Measurements from ENCODE around the gene UPK1B. TPM values are rescaled to one million over a fixed set of nuclear protein-coding genes. Genes with fewer than 3 reads are reported as not detected.

Gene UPK1B
- total RNA-seq, 1 experiment from 2014 or later, result 26.9 TPM

DNA sequence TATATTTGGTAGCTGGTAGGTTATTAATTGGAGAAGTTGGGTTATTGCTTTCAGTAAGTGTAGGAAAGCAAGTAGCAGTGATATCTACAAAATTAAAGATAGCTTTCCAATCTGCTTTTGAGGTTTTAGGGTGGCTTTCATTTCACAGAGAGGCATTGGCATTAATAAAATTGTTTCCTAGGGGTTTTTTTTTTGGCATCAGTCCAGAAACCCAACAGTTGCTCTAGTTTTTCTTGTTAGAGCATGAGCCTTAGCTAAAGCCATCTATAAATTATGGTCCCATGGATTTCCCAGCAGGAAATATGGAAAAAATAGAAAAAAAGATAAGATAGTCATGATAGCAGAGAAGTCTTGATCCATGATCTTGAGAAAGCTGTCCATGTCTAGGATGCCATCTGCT, 70.3 kb downstream of the UPK1B start:
- Mint-ChIP-seq H3K4me1 (ENCODE audit: low read depth, unreplicated experiment) (no peaks in the 10 kb centered on the region), H3K9me3 (ENCODE audit: low read depth, unreplicated experiment) (no peaks in the 10 kb centered on the region), H3K27ac (ENCODE audit: unreplicated experiment) (no peak overlapping the region), H3K36me3 (ENCODE audit: insufficient read depth, unreplicated experiment) (peaks cover 17% of the 10 kb centered on the region), H3K27me3 (ENCODE audit: unreplicated experiment) (no peaks in the 10 kb centered on the region), H3K4me3 (ENCODE audit: low read depth, unreplicated experiment) (no peak overlapping the region)
- CTCF ChIA-PET, result interaction anchor here (0.5 to 0.7 kb wide), 3 partner anchors 30 to 855 kb away, joined by 3 to 4 read pairs (median 3); no protein-coding TSS in a partner anchor
- no TSS peak for BruUV-seq (replicated peaks)
- no peak for TF ChIP-seq CTCF (IDR thresholded peaks at IDR 0.05; ENCODE audit: unreplicated experiment)
- no peak for DNase-seq
- intact Hi-C loops (cut with micrococcal nuclease; ENCODE audit: unreplicated experiment), result loop anchor here (5.0 kb wide), 1 partner anchor 206 kb away; no protein-coding TSS in a partner anchor

DNA sequence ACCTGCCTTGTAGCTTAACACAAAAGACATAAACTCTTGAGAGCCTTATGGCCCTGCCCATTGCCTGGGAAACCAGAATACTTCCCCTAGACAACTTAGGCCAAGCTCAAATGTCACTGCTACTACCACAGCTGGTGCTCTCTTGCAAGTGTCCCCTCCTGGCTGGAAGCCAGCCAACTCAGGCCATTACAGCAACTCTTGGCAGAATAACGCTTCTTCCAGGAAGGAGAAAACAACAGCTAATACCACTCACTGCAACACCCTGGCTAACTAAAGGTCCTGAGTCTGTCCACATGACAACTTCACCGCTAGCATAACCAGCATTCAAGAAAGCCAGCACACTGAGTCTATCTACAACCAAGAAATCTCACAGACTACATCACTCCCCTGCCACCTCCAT, 72.4 kb downstream of the UPK1B start:
- intact Hi-C loops (cut with micrococcal nuclease; ENCODE audit: unreplicated experiment), result no loop called here
- H3K4me3 Mint-ChIP-seq (ENCODE audit: low read depth, unreplicated experiment), result no peak overlapping the region
- DNase-seq, result no peak
- no peak for TF ChIP-seq CTCF (IDR thresholded peaks at IDR 0.05; ENCODE audit: unreplicated experiment)
- no peak overlapping the region for H3K27ac Mint-ChIP-seq (ENCODE audit: unreplicated experiment)
- H3K9me3 Mint-ChIP-seq (ENCODE audit: low read depth, unreplicated experiment), result no peaks in the 10 kb centered on the region
- peaks cover 1% of the 10 kb centered on the region for H3K36me3 Mint-ChIP-seq (ENCODE audit: insufficient read depth, unreplicated experiment)
- CTCF ChIA-PET, result interaction anchor here (0.6 to 1.1 kb wide), 2 partner anchors 45 to 58 kb away, joined by 3 to 4 read pairs; no protein-coding TSS in a partner anchor
- no TSS peak for BruUV-seq (replicated peaks)
- no peaks in the 10 kb centered on the region for H3K27me3 Mint-ChIP-seq (ENCODE audit: unreplicated experiment)
- H3K4me1 Mint-ChIP-seq (ENCODE audit: low read depth, unreplicated experiment), result no peaks in the 10 kb centered on the region

Other genes starting within 250 kb of the UPK1B start
- gene IGSF11, start 138.8 kb upstream of the UPK1B start, total RNA-seq (2022), result 0.45 and 0.56 TPM in 2 replicates
- gene TEX55, start 27.4 kb upstream of the UPK1B start, total RNA-seq (2022), result not detected in 2 replicates
- 38.7 and 48.1 TPM in 2 replicates for gene B4GALT4, start 67.3 kb downstream of the UPK1B start, total RNA-seq (2022)
- gene ARHGAP31, start 120.8 kb downstream of the UPK1B start, total RNA-seq (2022), result 0.07 and 0.52 TPM in 2 replicates

Measured in Calu3 (cell line).